ENCODE measurements around the gene KCNC1. TPM values are rescaled to one million over a fixed set of nuclear protein-coding genes. Genes with fewer than 3 reads are reported as not detected.

Gene KCNC1
- polyA plus RNA-seq, 1 donor from 2014 or later, result 8.9 TPM

GRCh38 chr11:17744151-17744940 is 9.8 kb downstream of the KCNC1 start:
- H3K4me2 ChIP-seq (ENCODE audit: low read length), result no peak overlapping the region
- no peaks in the 10 kb centered on the region for H3K9me2 ChIP-seq (ENCODE audit: insufficient read depth, low read length)
- H3K9ac ChIP-seq (ENCODE audit: low read length), result no peak overlapping the region
- peaks cover 3% of the 10 kb centered on the region for H4K20me1 ChIP-seq (ENCODE audit: insufficient read depth)
- no peak overlapping the region for H3K27ac ChIP-seq (ENCODE audit: low read length)
- TF ChIP-seq POLR2AphosphoS5 (IDR thresholded peaks at IDR 0.05), result no peak
- no peak for TF ChIP-seq SMC3 (conservative IDR thresholded peaks at IDR 0.05; ENCODE audit: poor library complexity)
- no peak for TF ChIP-seq EZH2 (IDR thresholded peaks at IDR 0.05; ENCODE audit: borderline replicate concordance, insufficient read depth, low read length, poor library complexity, severe bottlenecking)
- TF ChIP-seq MXI1 (conservative IDR thresholded peaks at IDR 0.05; ENCODE audit: poor library complexity, severe bottlenecking), result no peak
- TF ChIP-seq EP300 (conservative IDR thresholded peaks at IDR 0.05; ENCODE audit: poor library complexity, severe bottlenecking), result no peak
- TF ChIP-seq TAF1 (IDR thresholded peaks at IDR 0.05; ENCODE audit: low read depth), result no peak
- no peak for TF ChIP-seq RAD21 (conservative IDR thresholded peaks at IDR 0.05)
- no peak for TF ChIP-seq CTCF (IDR thresholded peaks at IDR 0.05; ENCODE audit: poor library complexity, severe bottlenecking)
- TF ChIP-seq REST (IDR thresholded peaks at IDR 0.05; ENCODE audit: borderline replicate concordance), result no peak
- H3K9me3 ChIP-seq (ENCODE audit: low read length), result no peaks in the 10 kb centered on the region
- H3K27me3 ChIP-seq (ENCODE audit: insufficient read depth, low read depth, low read length), result no peaks in the 10 kb centered on the region
- H3F3A ChIP-seq (ENCODE audit: insufficient read depth, low read length, poor library complexity, severe bottlenecking), result no peaks in the 10 kb centered on the region
- peaks cover 3% of the 10 kb centered on the region for H3K79me2 ChIP-seq (replicated peaks; ENCODE audit: insufficient read depth, low read length)
- H3K36me3 ChIP-seq (ENCODE audit: insufficient read depth, low read length), result no peaks in the 10 kb centered on the region
- H2AFZ ChIP-seq (ENCODE audit: low read depth, low read length), result no peak overlapping the region
- H3K4me3 ChIP-seq (ENCODE audit: low read length), result no peak overlapping the region

- Histone ChIP-seq H4K20me1 (ENCODE audit: insufficient read depth) (peaks cover 3% of the 10 kb centered on the region), H3K27me3 (ENCODE audit: insufficient read depth, low read depth, low read length) (no peaks in the 10 kb centered on the region), H3K27ac (ENCODE audit: low read length) (no peak overlapping the region), H2AFZ (ENCODE audit: low read depth, low read length) (no peak overlapping the region), H3K79me2 (replicated peaks; ENCODE audit: insufficient read depth, low read length) (peaks cover 2% of the 10 kb centered on the region), H3K36me3 (ENCODE audit: insufficient read depth, low read length) (no peaks in the 10 kb centered on the region), H3F3A (ENCODE audit: insufficient read depth, low read length, poor library complexity, severe bottlenecking) (no peaks in the 10 kb centered on the region), H3K9ac (ENCODE audit: low read length) (no peak overlapping the region), H3K9me3 (ENCODE audit: low read length) (no peaks in the 10 kb centered on the region), H3K4me2 (ENCODE audit: low read length) (no peak overlapping the region), H3K9me2 (ENCODE audit: insufficient read depth, low read length) (no peaks in the 10 kb centered on the region), H3K4me3 (ENCODE audit: low read length) (no peak overlapping the region)
- no peak for TF ChIP-seq POLR2AphosphoS5 (IDR thresholded peaks at IDR 0.05)
- no peak for TF ChIP-seq EZH2 (IDR thresholded peaks at IDR 0.05; ENCODE audit: borderline replicate concordance, insufficient read depth, low read length, poor library complexity, severe bottlenecking)
- no peak for TF ChIP-seq RAD21 (conservative IDR thresholded peaks at IDR 0.05)
- no peak for TF ChIP-seq TAF1 (IDR thresholded peaks at IDR 0.05; ENCODE audit: low read depth)
- TF ChIP-seq SMC3 (conservative IDR thresholded peaks at IDR 0.05; ENCODE audit: poor library complexity), result no peak
- TF ChIP-seq CTCF (IDR thresholded peaks at IDR 0.05; ENCODE audit: poor library complexity, severe bottlenecking), result no peak
Measured at GRCh38 chr11:17745023-17745772, 10.6 kb downstream of the KCNC1 start.
